Suprapubic skin (tissue), 4 donors: ENCODE data around the gene B3GNT9. TPM values are rescaled to one million over a fixed set of nuclear protein-coding genes. Genes with fewer than 3 reads are reported as not detected.

Source experiments
- DNase-seq, 2 donors: peaks; one replicate each; pipeline ENCODE4 v3.0.0-alpha.2; 2019; ENCODE audit warnings: low spot score in 2 of 2
- H3K27ac ChIP-seq: fragments of 200-600 bp; sonication (generic); one replicate; pipeline ENCODE4 v1.5.1; 2019
- H3K27me3 ChIP-seq: fragments of 200-600 bp; sonication (generic); one replicate; pipeline ENCODE4 v1.5.1; 2019
- H3K36me3 ChIP-seq: fragments of 200-600 bp; sonication (generic); one replicate; pipeline ENCODE4 v1.5.1; 2019
- H3K4me1 ChIP-seq: fragments of 200-600 bp; sonication (generic); one replicate; pipeline ENCODE4 v1.5.1; 2019
- H3K4me3 ChIP-seq: fragments of 200-600 bp; sonication (generic); one replicate; pipeline ENCODE4 v1.5.1; 2019; ENCODE audit warnings: mild to moderate bottlenecking
- H3K9me3 ChIP-seq: fragments of 200-600 bp; sonication (generic); one replicate; pipeline ENCODE4 v1.5.1; 2019
- CTCF ChIP-seq, 2 donors: fragments of 200-600 bp in 1 of 2; fragments of 450-650 bp in 1 of 2; sonication (generic) in 1 of 2; IDR thresholded peaks; one replicate each; pipeline ENCODE4 v1.5.1; 2016 to 2019; ENCODE audit warnings: antibody characterized with exemption in 2 of 2, mild to moderate bottlenecking in 1 of 2, moderate library complexity in 1 of 2
- EP300 ChIP-seq: sonication (generic); formaldehyde crosslinking; IDR thresholded peaks from one replicate; pipeline ENCODE4 v1.6.1; 2017; ENCODE audit warnings: antibody characterized with exemption
- POLR2A ChIP-seq, 2 donors: fragments of 450-650 bp; IDR thresholded peaks; one replicate each; pipeline ENCODE4 v1.6.1; 2017; ENCODE audit warnings: antibody characterized with exemption in 2 of 2, mild to moderate bottlenecking in 2 of 2, moderate library complexity in 2 of 2
- POLR2AphosphoS5 ChIP-seq, 3 donors: sonication (generic); formaldehyde crosslinking; IDR thresholded peaks; one replicate each; pipeline ENCODE4 v1.6.1; 2017; ENCODE audit warnings: antibody characterized with exemption in 3 of 3
- WGBS: methylation state at CpG from one replicate; pipeline ENCODE4 v1.1.5; 2018; 5-methylcytosine and 5-hydroxymethylcytosine counted together
- total RNA-seq, 4 donors: library from RNA; depleted of rRNA; stranded (reverse); fragments of >200 nt; gene quantifications; one replicate each; pipeline ENCODE4 v1.1.0, GENCODE V29; 2016

The B3GNT9 gene
- 1 to 10 TPM; 7.5 to 9.7 (median 9.0) TPM for total RNA-seq

GRCh38 chr16:67150833-67151396 is at the start of gene B3GNT9:
Gene B3GNT9, minus strand, starts transcription at chr16:67150998. Its CDS starts 513 bp downstream, at chr16:67150485.
- TF ChIP-seq POLR2AphosphoS5 (IDR thresholded peaks at IDR 0.05), result no peak
- TF ChIP-seq EP300, result no peak
- no peak for TF ChIP-seq POLR2A (IDR thresholded peaks at IDR 0.05)
- no peak for TF ChIP-seq CTCF (IDR thresholded peaks at IDR 0.05)
- Histone ChIP-seq H3K27ac (peak within 1 kb of the TSS; percentile 80), H3K4me3 (peak within 1 kb of the TSS; percentile 61), H3K4me1 (peaks cover 38% of the 10 kb centered on the region), H3K27me3 (no peaks in the 10 kb centered on the region), H3K36me3 (peaks cover 25% of the 10 kb centered on the region), H3K9me3 (no peaks in the 10 kb centered on the region)
- peak in 1 of 2 donors; percentile 81 for DNase-seq
- WGBS, result 0% methylated on average over 10 of the region's 34 CpGs

- H3K4me1 ChIP-seq, result peaks cover 32% of the 10 kb centered on the region
- H3K4me3 ChIP-seq, result no peak overlapping the region
- no peak for DNase-seq
- no peaks in the 10 kb centered on the region for H3K27me3 ChIP-seq
- H3K9me3 ChIP-seq, result no peaks in the 10 kb centered on the region
- no peak overlapping the region for H3K27ac ChIP-seq
- TF ChIP-seq EP300 (no peak), CTCF (IDR thresholded peaks at IDR 0.05) (no peak)
- H3K36me3 ChIP-seq, result peaks cover 58% of the 10 kb centered on the region
- 93% methylated on average over 6 of the region's 8 CpGs for WGBS
Observed at GRCh38 chr16:67200491-67200890, 49.7 kb upstream of the B3GNT9 start.

- peak overlapping the region; percentile 59 for H3K4me3 ChIP-seq
- H3K4me1 ChIP-seq, result peaks cover 32% of the 10 kb centered on the region
- H3K27me3 ChIP-seq, result no peaks in the 10 kb centered on the region
- TF ChIP-seq EP300 (no peak), POLR2AphosphoS5 (IDR thresholded peaks at IDR 0.05) (no peak), CTCF (IDR thresholded peaks at IDR 0.05) (peak in 1 of 2 donors; percentile 5)
- peaks cover 65% of the 10 kb centered on the region for H3K36me3 ChIP-seq
- WGBS, result 28% methylated on average over 21 of the region's 22 CpGs
- H3K9me3 ChIP-seq, result no peaks in the 10 kb centered on the region
- H3K27ac ChIP-seq, result no peak overlapping the region
- no peak for DNase-seq
Observed at GRCh38 chr16:67199808-67200198, 49.0 kb upstream of the B3GNT9 start.

- Histone ChIP-seq H3K27me3 (no peaks in the 10 kb centered on the region), H3K4me3 (peak within 1 kb of the TSS; percentile 59), H3K9me3 (no peaks in the 10 kb centered on the region), H3K4me1 (peaks cover 34% of the 10 kb centered on the region), H3K36me3 (peaks cover 71% of the 10 kb centered on the region), H3K27ac (peak within 1 kb of the TSS; percentile 82)
- DNase-seq, result no peak
- 30% methylated on average over 20 of the region's 61 CpGs for WGBS
- TF ChIP-seq EP300, result no peak
- TF ChIP-seq CTCF (IDR thresholded peaks at IDR 0.05), result peak in 1 of 2 donors; percentile 58
- TF ChIP-seq POLR2A (IDR thresholded peaks at IDR 0.05), result no peak
- TF ChIP-seq POLR2AphosphoS5 (IDR thresholded peaks at IDR 0.05), result no peak
Observed at GRCh38 chr16:67199011-67199807, 48.4 kb upstream of the B3GNT9 start, which contains the start of gene ELMO3. Gene ELMO3, plus strand, starts transcription at chr16:67199131. Its CDS starts 196 bp downstream, at chr16:67199327.

- no peak for DNase-seq
Observed at GRCh38 chr16:67198238-67198734, 47.5 kb upstream of the B3GNT9 start.

More at GRCh38 chr16:67198238-67198734, 47.5 kb upstream of the B3GNT9 start:
- Histone ChIP-seq H3K27me3 (no peaks in the 10 kb centered on the region), H3K9me3 (no peaks in the 10 kb centered on the region), H3K4me3 (peak overlapping the region; percentile 59), H3K4me1 (peaks cover 43% of the 10 kb centered on the region), H3K36me3 (peaks cover 66% of the 10 kb centered on the region), H3K27ac (peak overlapping the region; percentile 82)
- WGBS, result 51% methylated on average over 7 of the region's 12 CpGs
- TF ChIP-seq EP300, result no peak
- TF ChIP-seq CTCF (IDR thresholded peaks at IDR 0.05), result peak in 1 of 2 donors; percentile 74
